ENCODE measurements around the gene RAB7A.

RAB7A gene

DNA sequence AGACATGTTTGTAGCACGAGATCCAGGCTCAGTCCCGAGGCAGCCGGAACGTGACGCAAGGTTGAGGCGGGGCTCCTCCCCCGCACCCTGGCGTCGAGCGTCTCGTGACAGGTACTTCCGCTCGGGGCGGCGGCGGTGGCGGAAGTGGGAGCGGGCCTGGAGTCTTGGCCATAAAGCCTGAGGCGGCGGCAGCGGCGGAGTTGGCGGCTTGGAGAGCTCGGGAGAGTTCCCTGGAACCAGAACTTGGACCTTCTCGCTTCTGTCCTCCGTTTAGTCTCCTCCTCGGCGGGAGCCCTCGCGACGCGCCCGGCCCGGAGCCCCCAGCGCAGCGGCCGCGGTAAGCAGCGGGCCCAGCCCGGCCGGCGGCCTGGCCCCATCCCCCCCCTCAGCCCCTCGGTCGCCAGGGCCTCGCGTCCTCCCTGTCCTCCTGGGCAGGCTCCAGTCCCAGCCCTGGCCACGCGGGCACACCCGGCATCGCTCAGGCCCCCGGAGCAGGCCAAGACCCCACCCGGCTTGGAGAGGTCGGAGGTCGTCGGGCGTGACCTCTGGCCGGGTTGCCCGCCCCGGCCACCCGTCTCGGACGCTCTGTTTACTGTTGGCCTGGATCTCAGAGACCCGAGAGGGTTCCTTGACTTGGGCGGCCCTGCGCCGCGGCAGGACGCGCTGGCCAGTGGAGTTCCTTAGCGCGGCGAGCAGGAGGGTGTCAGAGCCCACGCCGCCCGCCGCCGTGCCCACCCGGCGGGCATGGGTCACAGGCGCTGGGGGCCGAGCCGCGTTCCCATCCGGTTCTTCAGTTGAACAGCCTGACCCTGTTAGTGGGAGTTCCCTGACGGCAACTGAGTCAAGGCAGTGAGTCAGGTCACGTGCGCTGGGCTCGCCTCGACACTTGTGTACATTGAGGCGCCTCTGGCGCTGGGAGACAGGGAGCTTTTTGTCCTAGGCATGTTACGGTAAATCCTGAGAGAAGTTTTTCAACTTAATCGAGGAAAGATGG, at the start of gene RAB7A:
Gene RAB7A, plus strand, starts transcription at position 161 of the 994 bp plus-strand sequence. CDS start 69,185 bp downstream, outside the sequence.
- Histone ChIP-seq H3K27me3 (ENCODE audit: control insufficient read depth in 1 of 2, insufficient read depth in 2 of 2, low read length in 2 of 2) (no peaks in the 10 kb centered on the region), H3K27ac (ENCODE audit: low read length) (peak within 1 kb of the TSS; percentile 95), H3K4me3 (ENCODE audit: low read length in 2 of 2) (peak within 1 kb of the TSS; percentile 73 to 97), H3K4me1 (ENCODE audit: control insufficient read depth, insufficient read depth, low read length) (peaks cover 31% of the 10 kb centered on the region), H3K36me3 (ENCODE audit: control insufficient read depth in 2 of 2, insufficient read depth in 2 of 2, low read length in 2 of 2) (no peaks in the 10 kb centered on the region), H3K9me3 (ENCODE audit: control insufficient read depth in 2 of 2, low read length in 2 of 2) (no peaks in the 10 kb centered on the region), H3K9ac (ENCODE audit: low read length in 2 of 2) (peak within 1 kb of the TSS; percentile 91 to 96)

DNA sequence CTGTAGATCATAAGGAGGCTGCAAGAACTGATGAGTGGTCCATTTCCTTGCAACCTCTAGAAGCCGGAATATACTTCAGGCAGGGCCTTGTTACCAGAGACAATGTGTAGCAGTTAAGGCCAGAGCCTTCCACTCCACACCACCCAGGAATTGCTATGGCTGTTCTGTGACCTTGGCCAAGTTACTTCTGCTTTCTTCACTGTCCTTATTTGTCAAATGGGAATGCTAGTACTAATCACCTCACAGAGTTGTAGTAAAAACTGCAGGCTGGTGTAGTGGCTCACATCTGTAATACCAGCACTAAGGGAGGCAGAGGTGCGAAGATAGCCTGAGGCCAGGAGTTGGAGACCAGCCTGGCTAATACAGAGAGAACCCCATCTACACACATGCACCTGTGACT, 46.6 kb upstream of the RAB7A start:
- Histone ChIP-seq H3K9ac (ENCODE audit: low read length in 2 of 2) (no peak overlapping the region), H3K4me1 (ENCODE audit: control insufficient read depth, insufficient read depth, low read length) (no peaks in the 10 kb centered on the region), H3K9me3 (ENCODE audit: control insufficient read depth in 2 of 2, low read length in 2 of 2) (no peaks in the 10 kb centered on the region), H3K36me3 (ENCODE audit: control insufficient read depth in 2 of 2, insufficient read depth in 2 of 2, low read length in 2 of 2) (no peaks in the 10 kb centered on the region), H3K27ac (ENCODE audit: low read length) (no peak overlapping the region), H3K4me3 (ENCODE audit: low read length in 2 of 2) (no peak overlapping the region), H3K27me3 (ENCODE audit: control insufficient read depth in 1 of 2, insufficient read depth in 2 of 2, low read length in 2 of 2) (no peaks in the 10 kb centered on the region)

DNA sequence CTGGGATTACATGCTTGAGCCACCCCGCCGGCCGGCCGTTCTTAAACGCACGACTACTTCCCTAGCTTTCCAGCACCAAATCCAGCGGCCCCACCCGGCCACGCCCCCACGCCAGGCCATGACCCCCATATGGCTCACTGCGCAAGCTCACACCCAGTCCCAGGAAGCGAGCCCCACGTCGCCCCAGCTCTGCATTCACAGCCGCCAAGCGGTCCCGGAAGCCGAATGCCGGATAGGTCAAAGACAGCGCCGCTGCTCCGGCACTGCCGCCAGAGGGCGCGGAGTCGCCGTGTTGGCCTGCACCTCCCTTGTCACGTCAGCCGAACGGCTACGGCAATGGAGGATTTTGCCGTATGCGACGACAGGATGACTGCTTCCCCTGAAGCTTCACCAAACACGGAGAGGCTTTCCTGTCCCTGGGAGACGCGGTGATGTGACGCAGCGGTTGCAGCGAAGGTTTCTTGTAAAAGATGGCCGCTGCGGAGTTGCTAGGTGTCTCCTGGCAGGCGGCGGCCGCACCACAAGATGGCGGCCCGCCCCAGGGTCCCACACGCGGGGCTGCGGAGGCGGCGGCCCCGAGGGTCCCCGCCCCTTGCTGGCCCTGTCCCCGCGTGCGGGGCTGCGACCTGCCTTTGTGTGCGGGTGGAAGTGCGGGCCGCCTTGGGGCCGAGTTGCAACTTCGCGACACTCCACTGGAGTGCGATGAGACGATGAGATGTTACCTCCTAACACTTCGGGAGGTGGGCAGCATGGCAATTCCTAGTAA, 45.2 kb upstream of the RAB7A start:
- Histone ChIP-seq H3K9me3 (ENCODE audit: control insufficient read depth in 2 of 2, low read length in 2 of 2) (no peaks in the 10 kb centered on the region), H3K4me1 (ENCODE audit: control insufficient read depth, insufficient read depth, low read length) (no peaks in the 10 kb centered on the region), H3K27ac (ENCODE audit: low read length) (peak overlapping the region; percentile 92), H3K36me3 (ENCODE audit: control insufficient read depth in 2 of 2, insufficient read depth in 2 of 2, low read length in 2 of 2) (no peaks in the 10 kb centered on the region), H3K4me3 (ENCODE audit: low read length in 2 of 2) (peak overlapping the region; percentile 71 to 91), H3K27me3 (ENCODE audit: control insufficient read depth in 1 of 2, insufficient read depth in 2 of 2, low read length in 2 of 2) (no peaks in the 10 kb centered on the region), H3K9ac (ENCODE audit: low read length in 2 of 2) (peak overlapping the region; percentile 77 to 98)

GRCh38 chr3:128681369-128681829, 44.6 kb upstream of the RAB7A start:
- Histone ChIP-seq H3K9me3 (ENCODE audit: control insufficient read depth in 2 of 2, low read length in 2 of 2) (no peaks in the 10 kb centered on the region), H3K4me1 (ENCODE audit: control insufficient read depth, insufficient read depth, low read length) (no peaks in the 10 kb centered on the region), H3K27me3 (ENCODE audit: control insufficient read depth in 1 of 2, insufficient read depth in 2 of 2, low read length in 2 of 2) (no peaks in the 10 kb centered on the region), H3K36me3 (ENCODE audit: control insufficient read depth in 2 of 2, insufficient read depth in 2 of 2, low read length in 2 of 2) (no peaks in the 10 kb centered on the region), H3K27ac (ENCODE audit: low read length) (peak overlapping the region; percentile 92), H3K9ac (ENCODE audit: low read length in 2 of 2) (peak overlapping the region; percentile 77 to 98), H3K4me3 (ENCODE audit: low read length in 2 of 2) (peak overlapping the region; percentile 71 to 91)

- no peaks in the 10 kb centered on the region for H3K9me3 ChIP-seq (ENCODE audit: control insufficient read depth in 2 of 2, low read length in 2 of 2)
- no peak overlapping the region for H3K27ac ChIP-seq (ENCODE audit: low read length)
- H3K9ac ChIP-seq (ENCODE audit: low read length in 2 of 2) = no peak overlapping the region
- H3K36me3 ChIP-seq (ENCODE audit: control insufficient read depth in 2 of 2, insufficient read depth in 2 of 2, low read length in 2 of 2) = no peaks in the 10 kb centered on the region
- no peak overlapping the region for H3K4me3 ChIP-seq (ENCODE audit: low read length in 2 of 2)
- no peaks in the 10 kb centered on the region for H3K4me1 ChIP-seq (ENCODE audit: control insufficient read depth, insufficient read depth, low read length)
- H3K27me3 ChIP-seq (ENCODE audit: control insufficient read depth in 1 of 2, insufficient read depth in 2 of 2, low read length in 2 of 2) = no peaks in the 10 kb centered on the region
Measured at GRCh38 chr3:128683957-128684356, 42.0 kb upstream of the RAB7A start.

DNA sequence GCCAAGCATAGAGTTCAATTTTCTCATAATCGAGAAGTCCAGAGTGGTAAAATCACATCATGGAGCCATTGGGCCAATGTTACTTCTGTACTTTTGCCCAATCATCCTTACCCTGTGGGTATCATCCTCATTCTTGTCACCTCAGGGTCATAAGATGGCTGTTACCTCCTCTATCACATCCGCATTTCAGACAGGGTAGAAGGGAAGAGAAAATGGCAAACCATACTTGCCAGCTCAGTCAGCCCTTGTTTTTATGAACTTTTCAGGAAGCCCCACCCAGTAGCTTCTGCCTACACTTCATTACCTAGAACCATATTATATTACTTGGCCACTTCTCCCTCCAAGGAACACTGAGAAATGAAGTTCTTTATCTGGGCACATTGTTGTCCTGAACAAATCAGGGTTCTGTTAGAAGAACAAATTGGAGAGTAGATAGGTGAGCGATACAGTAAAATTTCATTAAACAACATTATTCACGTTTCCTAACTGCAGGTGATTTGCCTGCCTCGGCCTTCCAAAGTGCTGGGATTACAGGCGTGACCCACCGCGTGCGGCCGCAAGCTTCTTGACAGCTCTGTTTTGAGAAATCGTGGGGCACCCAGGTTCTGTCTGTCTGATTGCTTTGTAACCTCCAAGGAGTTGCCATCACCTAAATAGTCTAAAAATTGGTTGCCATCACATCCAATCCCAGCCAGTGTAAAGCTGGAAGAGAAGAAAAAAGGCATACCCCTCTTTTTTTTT, 40.8 kb upstream of the RAB7A start:
- Histone ChIP-seq H3K9me3 (ENCODE audit: control insufficient read depth in 2 of 2, low read length in 2 of 2) (no peaks in the 10 kb centered on the region), H3K4me3 (ENCODE audit: low read length in 2 of 2) (no peak overlapping the region), H3K27ac (ENCODE audit: low read length) (no peak overlapping the region), H3K27me3 (ENCODE audit: control insufficient read depth in 1 of 2, insufficient read depth in 2 of 2, low read length in 2 of 2) (no peaks in the 10 kb centered on the region), H3K9ac (ENCODE audit: low read length in 2 of 2) (no peak overlapping the region), H3K4me1 (ENCODE audit: control insufficient read depth, insufficient read depth, low read length) (no peaks in the 10 kb centered on the region), H3K36me3 (ENCODE audit: control insufficient read depth in 2 of 2, insufficient read depth in 2 of 2, low read length in 2 of 2) (no peaks in the 10 kb centered on the region)

DNA sequence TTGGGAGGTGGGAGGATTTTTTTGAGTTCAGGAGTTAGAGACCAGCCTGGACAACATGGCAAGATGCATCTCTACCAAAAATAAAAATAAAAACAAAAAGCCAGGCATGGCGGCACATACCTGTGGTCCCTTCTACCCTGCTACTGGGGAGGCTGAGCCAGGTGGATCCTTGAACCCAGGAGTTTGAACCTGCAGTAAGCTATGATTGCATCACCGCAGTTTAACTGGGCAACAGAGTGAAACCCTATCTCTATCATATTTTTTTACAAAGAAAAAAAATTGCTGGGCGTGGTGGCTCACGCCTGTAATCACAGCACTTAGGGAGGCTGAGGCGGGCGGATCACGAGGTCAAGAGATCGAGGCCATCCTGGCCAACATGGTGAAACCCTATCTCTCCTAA, 39.5 kb upstream of the RAB7A start:
- H3K4me3 ChIP-seq (ENCODE audit: low read length in 2 of 2) = no peak overlapping the region
- H3K36me3 ChIP-seq (ENCODE audit: control insufficient read depth in 2 of 2, insufficient read depth in 2 of 2, low read length in 2 of 2) = no peaks in the 10 kb centered on the region
- no peaks in the 10 kb centered on the region for H3K9me3 ChIP-seq (ENCODE audit: control insufficient read depth in 2 of 2, low read length in 2 of 2)
- no peaks in the 10 kb centered on the region for H3K4me1 ChIP-seq (ENCODE audit: control insufficient read depth, insufficient read depth, low read length)
- no peak overlapping the region for H3K9ac ChIP-seq (ENCODE audit: low read length in 2 of 2)
- H3K27ac ChIP-seq (ENCODE audit: low read length) = no peak overlapping the region
- no peaks in the 10 kb centered on the region for H3K27me3 ChIP-seq (ENCODE audit: control insufficient read depth in 1 of 2, insufficient read depth in 2 of 2, low read length in 2 of 2)

- Histone ChIP-seq H3K27ac (ENCODE audit: low read length) (no peak overlapping the region), H3K27me3 (ENCODE audit: control insufficient read depth in 1 of 2, insufficient read depth in 2 of 2, low read length in 2 of 2) (no peaks in the 10 kb centered on the region), H3K9ac (ENCODE audit: low read length in 2 of 2) (no peak overlapping the region), H3K36me3 (ENCODE audit: control insufficient read depth in 2 of 2, insufficient read depth in 2 of 2, low read length in 2 of 2) (no peaks in the 10 kb centered on the region), H3K4me3 (ENCODE audit: low read length in 2 of 2) (no peak overlapping the region), H3K9me3 (ENCODE audit: control insufficient read depth in 2 of 2, low read length in 2 of 2) (no peaks in the 10 kb centered on the region), H3K4me1 (ENCODE audit: control insufficient read depth, insufficient read depth, low read length) (no peaks in the 10 kb centered on the region)
Measured at GRCh38 chr3:128689060-128689459, 36.9 kb upstream of the RAB7A start.

GRCh38 chr3:128693696-128694095, 32.3 kb upstream of the RAB7A start:
- no peak overlapping the region for H3K4me3 ChIP-seq (ENCODE audit: low read length in 2 of 2)
- H3K9me3 ChIP-seq (ENCODE audit: control insufficient read depth in 2 of 2, low read length in 2 of 2) = no peaks in the 10 kb centered on the region
- no peaks in the 10 kb centered on the region for H3K36me3 ChIP-seq (ENCODE audit: control insufficient read depth in 2 of 2, insufficient read depth in 2 of 2, low read length in 2 of 2)
- no peak overlapping the region for H3K27ac ChIP-seq (ENCODE audit: low read length)
- peaks cover 3% of the 10 kb centered on the region for H3K4me1 ChIP-seq (ENCODE audit: control insufficient read depth, insufficient read depth, low read length)
- H3K9ac ChIP-seq (ENCODE audit: low read length in 2 of 2) = no peak overlapping the region
- H3K27me3 ChIP-seq (ENCODE audit: control insufficient read depth in 1 of 2, insufficient read depth in 2 of 2, low read length in 2 of 2) = no peaks in the 10 kb centered on the region

DNA sequence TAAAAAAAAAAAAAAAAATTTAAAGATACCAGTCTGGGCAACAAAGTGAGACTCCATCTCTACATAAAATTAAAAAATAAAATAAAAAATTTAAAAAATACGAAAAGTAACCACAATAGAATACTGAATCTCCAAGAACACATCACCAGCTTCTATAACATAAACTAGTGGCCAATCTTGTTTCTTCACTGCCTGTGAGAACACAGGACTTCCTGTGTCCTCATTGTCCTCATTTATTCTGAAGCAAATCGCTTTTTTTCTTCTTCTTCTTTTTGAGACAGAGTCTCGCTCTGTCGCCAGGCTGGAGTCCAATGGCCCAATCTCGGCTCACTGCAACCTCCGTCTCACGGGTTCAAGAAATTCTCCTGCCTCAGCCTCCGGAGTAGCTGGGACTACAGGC, 28.6 kb upstream of the RAB7A start:
- H3K4me1 ChIP-seq (ENCODE audit: control insufficient read depth, insufficient read depth, low read length) = peaks cover 14% of the 10 kb centered on the region
- H3K9ac ChIP-seq (ENCODE audit: low read length in 2 of 2) = no peak overlapping the region
- no peak overlapping the region for H3K4me3 ChIP-seq (ENCODE audit: low read length in 2 of 2)
- H3K27me3 ChIP-seq (ENCODE audit: control insufficient read depth in 1 of 2, insufficient read depth in 2 of 2, low read length in 2 of 2) = no peaks in the 10 kb centered on the region
- H3K9me3 ChIP-seq (ENCODE audit: control insufficient read depth in 2 of 2, low read length in 2 of 2) = no peaks in the 10 kb centered on the region
- no peaks in the 10 kb centered on the region for H3K36me3 ChIP-seq (ENCODE audit: control insufficient read depth in 2 of 2, insufficient read depth in 2 of 2, low read length in 2 of 2)
- H3K27ac ChIP-seq (ENCODE audit: low read length) = no peak overlapping the region

All from stomach smooth muscle (tissue), 2 donors.